Breast epithelium (tissue), 4 donors: ENCODE measurements around the gene MMD. TPM values are rescaled to one million over a fixed set of nuclear protein-coding genes. Genes with fewer than 3 reads are reported as not detected.

ENCODE experiments used
- DNase-seq, 2 donors: peaks; one replicate each; pipeline ENCODE4 v3.0.0-alpha.2; 2019; ENCODE audit warnings: low spot score in 2 of 2
- H3K27ac ChIP-seq, 2 donors: fragments of 200-600 bp; sonication (generic) in 1 of 2; one replicate each; pipeline ENCODE4 v1.5.1; 2016 to 2019; ENCODE audit warnings: mild to moderate bottlenecking in 1 of 2
- H3K27me3 ChIP-seq, 2 donors: fragments of 200-600 bp; sonication (generic) in 1 of 2; one replicate each; pipeline versions ENCODE4 v1.5.1 to v1.6.0; 2017 to 2019; ENCODE audit warnings: control low read depth in 1 of 2, mild to moderate bottlenecking in 1 of 2
- H3K36me3 ChIP-seq: fragments of 200-600 bp; one replicate; pipeline ENCODE4 v1.5.1; 2019
- H3K4me1 ChIP-seq, 2 donors: fragments of 200-600 bp; sonication (generic); one replicate each; pipeline ENCODE4 v1.5.1; 2016 to 2019; ENCODE audit warnings: control low read depth in 1 of 2
- H3K4me3 ChIP-seq, 3 donors: fragments of 200-600 bp; sonication (generic); 1 replicate in 2 of 3; 2 replicates in 1 of 3; pipeline ENCODE4 v1.5.1; 2016 to 2019; ENCODE audit warnings: mild to moderate bottlenecking in 3 of 3, moderate library complexity in 2 of 3
- H3K9me3 ChIP-seq, 2 donors: fragments of 200-600 bp; sonication (generic) in 1 of 2; one replicate each; pipeline ENCODE4 v1.5.1; 2016 to 2019; ENCODE audit warnings: control low read depth in 1 of 2
- POLR2A ChIP-seq: fragments of 450-650 bp; IDR thresholded peaks from one replicate; pipeline ENCODE4 v1.6.1; 2016; ENCODE audit warnings: antibody characterized with exemption, mild to moderate bottlenecking, moderate library complexity
- POLR2AphosphoS5 ChIP-seq, 3 donors: sonication (generic); formaldehyde crosslinking; IDR thresholded peaks; one replicate each; pipeline ENCODE4 v1.6.1; 2017; ENCODE audit warnings: antibody characterized with exemption in 3 of 3
- intact Hi-C: fragments of 100-400 bp; cut with DNase I; formaldehyde crosslinking; loops from one replicate; pipeline ENCODE4 v1.15.1; 2023; ENCODE audit warnings: low total_unique reads
- total RNA-seq, 3 donors: library from RNA; depleted of rRNA; stranded (reverse); fragments of >200 nt; gene quantifications; one replicate each; pipeline ENCODE4 v1.1.0, GENCODE V29; 2016
- TF ChIP-seq, protein P1 (sequence below), 3 donors: fragments of 450-650 bp; IDR thresholded peaks; one replicate each; pipeline ENCODE4 v1.5.1; 2016 to 2017; ENCODE audit warnings: antibody characterized with exemption in 3 of 3, mild to moderate bottlenecking in 3 of 3, moderate library complexity in 3 of 3

Gene MMD
- total RNA-seq, 3 donors from 2014 or later = 28.0 to 140 (median 34.1) TPM

DNA sequence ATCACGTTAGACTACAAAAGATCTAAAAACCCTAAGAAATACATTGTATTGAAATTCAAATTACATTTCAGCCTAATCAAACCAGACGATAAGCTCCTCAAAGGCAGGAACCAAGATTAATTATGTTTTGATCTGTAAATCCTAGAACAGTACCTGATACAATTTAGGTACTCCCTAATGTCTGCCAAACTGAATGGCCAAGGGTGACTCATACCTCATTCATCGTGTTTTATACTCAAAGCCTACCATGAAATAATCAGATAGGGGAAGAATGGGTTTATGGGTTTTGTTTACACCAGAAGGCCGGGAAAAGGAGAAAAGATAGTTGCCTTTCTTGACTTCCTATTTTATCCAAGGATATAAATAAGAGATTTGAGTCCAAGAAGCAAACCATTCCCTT lies 19.3 kb downstream of the MMD start:
- H3K27me3 ChIP-seq = no peaks in the 10 kb centered on the region
- H3K4me3 ChIP-seq = no peak overlapping the region
- TF ChIP-seq, protein P1, sequence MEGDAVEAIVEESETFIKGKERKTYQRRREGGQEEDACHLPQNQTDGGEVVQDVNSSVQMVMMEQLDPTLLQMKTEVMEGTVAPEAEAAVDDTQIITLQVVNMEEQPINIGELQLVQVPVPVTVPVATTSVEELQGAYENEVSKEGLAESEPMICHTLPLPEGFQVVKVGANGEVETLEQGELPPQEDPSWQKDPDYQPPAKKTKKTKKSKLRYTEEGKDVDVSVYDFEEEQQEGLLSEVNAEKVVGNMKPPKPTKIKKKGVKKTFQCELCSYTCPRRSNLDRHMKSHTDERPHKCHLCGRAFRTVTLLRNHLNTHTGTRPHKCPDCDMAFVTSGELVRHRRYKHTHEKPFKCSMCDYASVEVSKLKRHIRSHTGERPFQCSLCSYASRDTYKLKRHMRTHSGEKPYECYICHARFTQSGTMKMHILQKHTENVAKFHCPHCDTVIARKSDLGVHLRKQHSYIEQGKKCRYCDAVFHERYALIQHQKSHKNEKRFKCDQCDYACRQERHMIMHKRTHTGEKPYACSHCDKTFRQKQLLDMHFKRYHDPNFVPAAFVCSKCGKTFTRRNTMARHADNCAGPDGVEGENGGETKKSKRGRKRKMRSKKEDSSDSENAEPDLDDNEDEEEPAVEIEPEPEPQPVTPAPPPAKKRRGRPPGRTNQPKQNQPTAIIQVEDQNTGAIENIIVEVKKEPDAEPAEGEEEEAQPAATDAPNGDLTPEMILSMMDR (IDR thresholded peaks at IDR 0.05) = no peak
- TF ChIP-seq POLR2AphosphoS5 (IDR thresholded peaks at IDR 0.05) (no peak), POLR2A (no peak)
- DNase-seq = no peak
- intact Hi-C loops = no loop called here
- no peaks in the 10 kb centered on the region for H3K9me3 ChIP-seq
- no peaks in the 10 kb centered on the region for H3K36me3 ChIP-seq
- H3K27ac ChIP-seq = no peak overlapping the region
- H3K4me1 ChIP-seq = no peaks in the 10 kb centered on the region

DNA sequence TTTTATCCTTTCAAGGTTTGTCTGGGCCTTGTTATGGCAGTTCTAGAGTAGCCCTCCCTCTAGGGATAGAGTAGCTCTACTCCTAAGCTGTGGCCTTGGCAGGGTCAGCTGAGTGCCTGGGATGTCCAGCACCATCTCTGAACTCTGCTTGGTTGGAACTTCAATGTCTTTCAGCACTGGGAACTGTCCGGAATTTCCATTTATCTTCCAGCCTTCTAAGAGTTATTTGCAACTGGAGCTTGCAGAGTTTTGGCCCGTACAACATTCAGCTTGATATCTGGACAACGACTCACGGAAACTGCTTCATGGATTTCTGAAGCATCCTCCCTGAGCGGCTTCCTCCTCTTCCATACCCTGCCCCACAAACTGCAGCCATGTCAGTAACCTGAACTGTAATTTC lies 22.9 kb downstream of the MMD start:
- H3K4me1 ChIP-seq = no peaks in the 10 kb centered on the region
- intact Hi-C loops = no loop called here
- no peak overlapping the region for H3K4me3 ChIP-seq
- no peaks in the 10 kb centered on the region for H3K9me3 ChIP-seq
- DNase-seq = no peak
- TF ChIP-seq, protein P1 (IDR thresholded peaks at IDR 0.05) = no peak
- no peak for TF ChIP-seq POLR2A
- no peak for TF ChIP-seq POLR2AphosphoS5 (IDR thresholded peaks at IDR 0.05)
- no peak overlapping the region for H3K27ac ChIP-seq
- no peaks in the 10 kb centered on the region for H3K27me3 ChIP-seq
- no peaks in the 10 kb centered on the region for H3K36me3 ChIP-seq

DNA sequence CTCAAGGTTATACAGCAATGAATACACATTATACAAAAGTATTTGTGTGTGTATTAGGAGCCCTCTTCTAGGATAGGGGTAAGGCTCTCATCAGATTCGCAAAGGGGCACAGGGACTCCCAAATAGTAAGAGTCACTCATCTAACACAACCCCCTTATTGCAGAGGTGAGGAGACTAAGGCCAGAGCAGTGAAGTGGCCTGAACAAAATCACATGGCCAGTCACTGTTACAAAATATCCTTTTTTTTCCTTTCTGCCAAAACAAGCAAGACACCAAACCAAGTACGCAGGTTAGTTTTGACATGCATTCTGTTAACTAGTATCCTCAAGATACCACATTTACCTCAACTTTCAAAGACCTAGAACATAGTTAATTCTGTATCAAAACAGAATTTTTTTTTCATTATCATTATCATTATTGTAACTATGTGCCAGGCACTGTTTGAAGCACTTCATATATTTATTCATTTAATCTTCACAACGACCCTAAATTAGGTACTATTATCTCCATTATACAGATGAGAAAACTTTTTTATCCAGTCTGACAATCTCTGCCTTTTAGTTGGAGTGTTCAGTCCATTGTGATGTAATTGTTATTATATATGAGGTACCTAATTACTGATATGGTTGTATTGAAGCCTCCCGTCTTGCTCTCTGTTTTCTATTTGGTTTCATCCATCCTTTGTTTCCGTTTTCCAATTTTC lies 25.7 kb downstream of the MMD start:
- TF ChIP-seq POLR2AphosphoS5 (IDR thresholded peaks at IDR 0.05) (no peak), POLR2A (no peak)
- TF ChIP-seq, protein P1 (IDR thresholded peaks at IDR 0.05) = no peak
- Histone ChIP-seq H3K27me3 (no peaks in the 10 kb centered on the region), H3K4me3 (no peak overlapping the region), H3K36me3 (no peaks in the 10 kb centered on the region), H3K27ac (no peak overlapping the region), H3K9me3 (no peaks in the 10 kb centered on the region), H3K4me1 (no peaks in the 10 kb centered on the region)
- intact Hi-C loops = no loop called here
- no peak for DNase-seq

DNA sequence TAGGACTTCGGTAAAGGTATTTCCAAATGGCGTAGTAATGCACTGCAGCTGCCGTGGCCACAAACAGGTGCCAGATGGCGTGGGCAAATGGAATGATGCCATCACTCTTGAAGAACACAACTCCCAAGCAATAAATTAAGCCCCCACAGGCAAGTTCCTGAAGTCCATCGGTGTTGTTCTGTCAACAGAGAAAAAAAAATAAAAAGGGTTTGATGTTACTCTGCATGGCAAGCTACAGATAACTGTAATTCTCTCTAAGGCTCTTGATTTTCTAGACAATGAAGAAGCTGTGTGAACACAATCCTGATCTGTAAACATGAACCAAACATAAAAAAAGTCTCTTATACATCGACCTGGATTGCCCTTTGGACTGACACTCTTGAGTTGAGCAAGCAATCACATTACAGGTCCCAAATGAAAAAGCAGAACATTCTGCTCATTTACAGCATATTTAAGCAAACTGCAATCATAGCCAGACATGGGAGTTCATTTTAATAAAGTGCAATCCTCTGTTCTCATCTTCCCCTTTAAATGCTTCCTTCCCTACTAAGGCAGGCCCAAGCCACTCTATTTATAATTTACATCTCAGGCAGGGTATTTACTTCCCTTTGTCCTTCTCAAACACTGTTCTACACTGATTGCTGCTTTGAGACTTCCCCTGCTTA lies 27.1 kb downstream of the MMD start:
- Histone ChIP-seq H3K9me3 (no peaks in the 10 kb centered on the region), H3K4me1 (no peaks in the 10 kb centered on the region), H3K27me3 (no peaks in the 10 kb centered on the region), H3K27ac (no peak overlapping the region), H3K4me3 (no peak overlapping the region), H3K36me3 (no peaks in the 10 kb centered on the region)
- TF ChIP-seq, protein P1 (IDR thresholded peaks at IDR 0.05) = no peak
- TF ChIP-seq POLR2A = no peak
- no peak for TF ChIP-seq POLR2AphosphoS5 (IDR thresholded peaks at IDR 0.05)
- intact Hi-C loops = no loop called here
- no peak for DNase-seq

DNA sequence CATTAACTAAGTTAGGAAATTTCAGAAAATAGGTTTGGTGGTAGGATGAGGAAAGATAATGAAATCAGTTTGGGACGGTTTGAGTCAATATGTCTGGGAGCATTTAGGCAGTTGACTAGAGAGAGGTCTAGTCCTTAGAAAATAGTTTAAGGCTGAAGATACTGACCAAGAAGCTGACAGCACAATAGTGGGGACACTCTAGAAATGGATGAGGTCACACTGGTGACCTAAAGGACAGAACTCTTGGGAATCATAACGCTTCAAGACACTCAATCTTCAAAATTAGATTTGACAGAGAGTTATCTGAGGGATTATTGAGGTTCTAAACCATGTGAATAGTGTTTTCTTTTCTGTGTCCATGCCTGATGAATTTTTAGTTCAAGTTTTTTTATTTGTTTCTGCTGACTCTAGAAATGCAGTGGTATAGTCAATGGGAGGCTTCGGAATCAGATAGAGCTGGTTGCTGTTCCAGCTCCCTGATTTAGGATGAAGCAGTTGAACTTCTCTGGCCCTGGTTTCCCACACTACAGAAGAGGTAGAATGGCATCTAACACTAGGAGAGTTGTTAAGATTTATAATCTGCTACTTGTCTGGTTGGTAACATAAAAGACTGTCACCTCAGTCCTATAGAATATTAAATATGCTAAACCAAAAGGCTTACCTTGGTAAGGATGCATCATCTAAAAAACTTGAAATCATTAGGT lies 29.7 kb downstream of the MMD start:
- Histone ChIP-seq H3K36me3 (no peaks in the 10 kb centered on the region), H3K4me1 (no peaks in the 10 kb centered on the region), H3K27me3 (no peaks in the 10 kb centered on the region), H3K9me3 (no peaks in the 10 kb centered on the region), H3K27ac (no peak overlapping the region), H3K4me3 (no peak overlapping the region)
- no peak for DNase-seq
- TF ChIP-seq POLR2A (no peak), POLR2AphosphoS5 (IDR thresholded peaks at IDR 0.05) (no peak)
- TF ChIP-seq, protein P1 (IDR thresholded peaks at IDR 0.05) = no peak
- intact Hi-C loops = no loop called here
